OCI-LY1 (cell line): Measurements from ENCODE around the gene TEKT5.

Experiments
- CTCF ChIP-seq: fragments of 200-600 bp; sonication (generic), shearing (Covaris generic); IDR thresholded peaks from 2 replicates; pipeline ENCODE4 v1.5.1; 2017; ENCODE audit warnings: mild to moderate bottlenecking, antibody characterized with exemption, low read length, moderate library complexity, mixed read lengths
- EZH2 ChIP-seq: fragments of 200-600 bp; sonication (generic), shearing (Covaris generic); IDR thresholded peaks from 2 replicates; pipeline ENCODE4 v1.8.0; 2017; ENCODE audit warnings: borderline replicate concordance, mixed run types, mild to moderate bottlenecking, antibody characterized with exemption, low read length, moderate library complexity, mixed read lengths

GRCh38 chr16:10708969-10709368 is 14.2 kb upstream of the TEKT5 start:
- no peak for TF ChIP-seq CTCF
- no peak for TF ChIP-seq EZH2
